Lower leg skin (tissue), 3 donors: Measurements from ENCODE around the gene CENPX.
"Not testable (repeated sequence)": the region's sequence is repeated elsewhere in the genome, so short reads cannot be mapped to it uniquely, and the experiment has no call there.

Experiments
- POLR2A ChIP-seq, 2 donors: fragments of 450-650 bp; IDR thresholded peaks; one replicate each; pipeline ENCODE4 v1.6.1; 2016 to 2017; ENCODE audit warnings: antibody characterized with exemption in 2 of 2, mild to moderate bottlenecking in 1 of 2, moderate library complexity in 1 of 2
- TF ChIP-seq, protein P1 (sequence below), 3 donors: fragments of 450-650 bp; IDR thresholded peaks; one replicate each; pipeline ENCODE4 v1.5.1; 2016; ENCODE audit warnings: antibody characterized with exemption in 3 of 3, mild to moderate bottlenecking in 3 of 3, moderate library complexity in 2 of 3

DNA sequence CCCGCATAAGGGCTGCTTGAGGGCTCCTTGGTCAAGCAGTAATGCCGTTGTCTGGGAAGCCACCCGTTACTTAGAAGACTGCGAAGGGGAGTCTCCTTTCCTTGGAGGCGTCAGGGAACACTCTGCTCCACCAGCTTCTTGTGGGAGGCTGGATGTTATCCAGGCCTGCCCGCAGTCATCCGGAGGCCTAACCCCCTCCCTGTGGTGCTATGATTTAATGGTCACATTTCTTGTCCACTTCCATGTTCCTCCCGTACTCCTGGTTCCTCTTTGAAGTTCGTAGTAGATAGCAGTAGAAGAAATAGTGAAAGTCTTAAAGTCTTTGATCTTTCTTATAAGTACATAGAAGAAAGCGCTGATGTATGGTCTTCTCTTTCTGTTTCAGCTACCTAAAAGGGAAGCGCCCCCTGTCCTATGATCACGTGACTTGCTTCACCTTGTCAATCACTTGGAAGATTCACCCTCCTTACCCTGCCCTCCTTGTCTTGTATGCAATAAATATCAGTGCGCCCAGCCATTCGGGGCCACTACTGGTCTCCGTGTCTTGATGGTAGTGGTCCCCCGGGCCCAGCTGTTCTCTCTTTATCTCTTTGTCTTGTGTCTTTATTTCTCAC, 16.2 kb upstream of the CENPX start:
- TF ChIP-seq, protein P1, sequence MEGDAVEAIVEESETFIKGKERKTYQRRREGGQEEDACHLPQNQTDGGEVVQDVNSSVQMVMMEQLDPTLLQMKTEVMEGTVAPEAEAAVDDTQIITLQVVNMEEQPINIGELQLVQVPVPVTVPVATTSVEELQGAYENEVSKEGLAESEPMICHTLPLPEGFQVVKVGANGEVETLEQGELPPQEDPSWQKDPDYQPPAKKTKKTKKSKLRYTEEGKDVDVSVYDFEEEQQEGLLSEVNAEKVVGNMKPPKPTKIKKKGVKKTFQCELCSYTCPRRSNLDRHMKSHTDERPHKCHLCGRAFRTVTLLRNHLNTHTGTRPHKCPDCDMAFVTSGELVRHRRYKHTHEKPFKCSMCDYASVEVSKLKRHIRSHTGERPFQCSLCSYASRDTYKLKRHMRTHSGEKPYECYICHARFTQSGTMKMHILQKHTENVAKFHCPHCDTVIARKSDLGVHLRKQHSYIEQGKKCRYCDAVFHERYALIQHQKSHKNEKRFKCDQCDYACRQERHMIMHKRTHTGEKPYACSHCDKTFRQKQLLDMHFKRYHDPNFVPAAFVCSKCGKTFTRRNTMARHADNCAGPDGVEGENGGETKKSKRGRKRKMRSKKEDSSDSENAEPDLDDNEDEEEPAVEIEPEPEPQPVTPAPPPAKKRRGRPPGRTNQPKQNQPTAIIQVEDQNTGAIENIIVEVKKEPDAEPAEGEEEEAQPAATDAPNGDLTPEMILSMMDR (IDR thresholded peaks at IDR 0.05), result not testable (repeated sequence)
- TF ChIP-seq POLR2A (IDR thresholded peaks at IDR 0.05), result not testable (repeated sequence)
